Spleen (tissue), 11 donors: ENCODE measurements around the gene SEC11C. TPM values are rescaled to one million over a fixed set of nuclear protein-coding genes. Genes with fewer than 3 reads are reported as not detected.

Source experiments
- DNase-seq: peaks from one replicate; pipeline ENCODE4 v3.0.0-alpha.2; 2020
- H3K27ac ChIP-seq, 8 donors: fragments of 200-600 bp; sonication (generic) in 7 of 8; 1 replicate in 4 of 8; 2 replicates in 4 of 8; pipeline versions ENCODE4 v1.5.0 to v1.8.0; 2016 to 2021; ENCODE audit warnings: inconsistent platforms in 4 of 8, mild to moderate bottlenecking in 4 of 8, moderate library complexity in 1 of 8
- H3K27me3 ChIP-seq, 7 donors: fragments of 200-600 bp; sonication (generic) in 6 of 7; replicated peaks in 1 of 7; 1 replicate in 4 of 7; 2 replicates in 3 of 7; pipeline versions ENCODE4 v1.5.0 to v1.8.0; 2016 to 2021; ENCODE audit warnings: inconsistent platforms in 3 of 7, mild to moderate bottlenecking in 1 of 7
- H3K36me3 ChIP-seq, 6 donors: fragments of 200-600 bp; sonication (generic) in 5 of 6; 1 replicate in 4 of 6; 2 replicates in 2 of 6; pipeline versions ENCODE4 v1.5.0 to v1.8.0; 2016 to 2021; ENCODE audit warnings: inconsistent platforms in 2 of 6
- H3K4me1 ChIP-seq, 6 donors: fragments of 200-600 bp; sonication (generic) in 5 of 6; 1 replicate in 3 of 6; 2 replicates in 3 of 6; pipeline versions ENCODE4 v1.5.0 to v1.8.0; 2016 to 2021; ENCODE audit warnings: inconsistent platforms in 3 of 6
- H3K4me3 ChIP-seq, 8 donors: fragments of 200-600 bp; sonication (generic) in 7 of 8; 1 replicate in 4 of 8; 2 replicates in 4 of 8; pipeline versions ENCODE4 v1.5.0 to v1.8.0; 2016 to 2021; ENCODE audit warnings: inconsistent platforms in 4 of 8, mild to moderate bottlenecking in 4 of 8, moderate library complexity in 2 of 8
- H3K9me3 ChIP-seq, 8 donors: fragments of 200-600 bp; sonication (generic) in 7 of 8; 1 replicate in 4 of 8; 2 replicates in 4 of 8; pipeline versions ENCODE4 v1.5.0 to v1.8.0; 2016 to 2021; ENCODE audit warnings: inconsistent platforms in 4 of 8
- CTCF ChIP-seq, 11 experiments: fragments of 200-600 bp in 7 of 11; fragments of 450-650 bp in 4 of 11; sonication (generic) in 4 of 11; IDR thresholded peaks in 8 of 11; conservative IDR thresholded peaks in 3 of 11; 1 replicate in 7 of 11; 2 replicates in 4 of 11; pipeline versions ENCODE4 v1.4.0 to v1.8.0; 2016 to 2021; ENCODE audit warnings: antibody characterized with exemption in 11 of 11, inconsistent platforms in 4 of 11, mild to moderate bottlenecking in 1 of 11
- POLR2A ChIP-seq, 3 donors: fragments of 450-650 bp; IDR thresholded peaks; one replicate each; pipeline ENCODE4 v1.5.1; 2017; ENCODE audit warnings: antibody characterized with exemption in 3 of 3, mild to moderate bottlenecking in 1 of 3
- POLR2AphosphoS5 ChIP-seq, 3 donors: sonication (generic); formaldehyde crosslinking; IDR thresholded peaks; one replicate each; pipeline ENCODE4 v1.5.1; 2017; ENCODE audit warnings: antibody characterized with exemption in 3 of 3
- WGBS, 5 donors: extraction: QIAGEN DNeasy Blood & Tissue Kit in 3 of 5; methylation state at CpG; one replicate each; pipeline versions ENCODE4 v1.1.5 to v1.1.7; 2013 to 2018; 5-methylcytosine and 5-hydroxymethylcytosine counted together
- intact Hi-C: fragments of 100-400 bp; cut with DNase I; formaldehyde crosslinking; loops from one replicate; pipeline ENCODE4 v1.15.0; 2023; ENCODE audit warnings: low total_unique reads
- polyA plus RNA-seq, 3 donors: library from polyadenylated mRNA; stranded (reverse); fragments of 200-250 nt; gene quantifications; one replicate each; pipeline ENCODE4 v1.2.1, GENCODE V29; 2013
- total RNA-seq, 7 donors: library from RNA; depleted of rRNA in 3 of 7; stranded (reverse); fragments of >200 nt in 3 of 7; fragmentation: NEBNext Ultra II Directional in 4 of 7; extraction: Animal tissue kit (Norgen Biotek cat#: 25700) in 4 of 7; gene quantifications; one replicate each; pipeline versions ENCODE4 v1.1.0 to v1.2.1, GENCODE V29; 2016 to 2021
- donor health status: healthy with polysubstance abuse.
- donor health status: DM: no; HTN: no; CAD: no; lungs with moderate emphysema.
- donor health status: DM: no; HTN: no; CAD: no.
- donor health status: Bipolar disorder and iron deficiency.
- donor health status: healthy.
- donor health status: DM: no; HTN: no; CAD: no.
- donor health status: DM: yes; HTN: yes; CAD: no.

The SEC11C gene
- total and polyA plus RNA-seq, 10 donors = 36.7 to 117 (median 63.1) TPM

GRCh38 chr18:59129951-59130703, 9.6 kb upstream of the SEC11C start:
- no peak overlapping the region for H3K27ac ChIP-seq
- intact Hi-C loops = no loop called here
- WGBS, 5 donors = 55 to 84% (median 72%) methylated on average over 4 of the region's 4 CpGs
- H3K9me3 ChIP-seq = no peaks in the 10 kb centered on the region
- TF ChIP-seq POLR2AphosphoS5 (IDR thresholded peaks at IDR 0.05) = no peak
- TF ChIP-seq CTCF (IDR thresholded peaks at IDR 0.05 in 8 of 11, conservative IDR thresholded peaks at IDR 0.05 in 3 of 11) = no peak
- TF ChIP-seq POLR2A (IDR thresholded peaks at IDR 0.05) = no peak
- no peaks in the 10 kb centered on the region for H3K36me3 ChIP-seq
- H3K4me3 ChIP-seq = no peak overlapping the region
- H3K4me1 ChIP-seq = no peaks in the 10 kb centered on the region
- peaks cover 0 to 70% (median 7%) of the 10 kb centered on the region in 7 donors for H3K27me3 ChIP-seq
- no peak for DNase-seq

- TF ChIP-seq POLR2AphosphoS5 (IDR thresholded peaks at IDR 0.05) = no peak
- TF ChIP-seq CTCF (IDR thresholded peaks at IDR 0.05 in 8 of 11, conservative IDR thresholded peaks at IDR 0.05 in 3 of 11) = no peak
- intact Hi-C loops = no loop called here
- Histone ChIP-seq H3K9me3 (no peaks in the 10 kb centered on the region), H3K27me3 (peaks cover 0 to 65% (median 4%) of the 10 kb centered on the region in 7 donors), H3K27ac (no peak overlapping the region), H3K36me3 (no peaks in the 10 kb centered on the region), H3K4me3 (no peak overlapping the region), H3K4me1 (no peaks in the 10 kb centered on the region)
- WGBS, 5 donors = 73 to 79% (median 75%) methylated on average over 5 of the region's 5 CpGs
- no peak for DNase-seq
Observed at GRCh38 chr18:59132810-59133465, 6.7 kb upstream of the SEC11C start.

GRCh38 chr18:59139291-59139614, 431 bp upstream of the SEC11C start:
- H3K27me3 ChIP-seq = peaks cover 0 to 13% (median 0%) of the 10 kb centered on the region in 7 donors
- WGBS, 5 donors = 0 to 1% (median 0%) methylated on average over 15 of the region's 15 CpGs
- peak overlapping the region; percentile 84 to 95 (median 92) for H3K27ac ChIP-seq
- no peaks in the 10 kb centered on the region for H3K36me3 ChIP-seq
- DNase-seq = peak; percentile 96
- no peak for TF ChIP-seq POLR2A (IDR thresholded peaks at IDR 0.05)
- no peak for TF ChIP-seq CTCF (IDR thresholded peaks at IDR 0.05 in 8 of 11, conservative IDR thresholded peaks at IDR 0.05 in 3 of 11)
- TF ChIP-seq POLR2AphosphoS5 (IDR thresholded peaks at IDR 0.05) = no peak
- peaks cover 11 to 42% (median 29%) of the 10 kb centered on the region in 6 donors for H3K4me1 ChIP-seq
- H3K4me3 ChIP-seq = peak overlapping the region; percentile 71 to 99 (median 92)
- H3K9me3 ChIP-seq = no peaks in the 10 kb centered on the region
- intact Hi-C loops = no loop called here

GRCh38 chr18:59140302-59140885, 710 bp downstream of the SEC11C start:
- no peak for DNase-seq
- peaks cover 11 to 42% (median 29%) of the 10 kb centered on the region in 6 donors for H3K4me1 ChIP-seq
- intact Hi-C loops = no loop called here
- H3K27ac ChIP-seq = peak overlapping the region in 7 of 8 donors; percentile 89 to 95 (median 92)
- no peak for TF ChIP-seq CTCF (IDR thresholded peaks at IDR 0.05 in 8 of 11, conservative IDR thresholded peaks at IDR 0.05 in 3 of 11)
- TF ChIP-seq POLR2A (IDR thresholded peaks at IDR 0.05) = no peak
- no peak for TF ChIP-seq POLR2AphosphoS5 (IDR thresholded peaks at IDR 0.05)
- WGBS, 5 donors = 4 to 8% (median 6%) methylated on average over 16 of the region's 16 CpGs
- H3K27me3 ChIP-seq = peaks cover 0 to 7% (median 0%) of the 10 kb centered on the region in 7 donors
- no peaks in the 10 kb centered on the region for H3K9me3 ChIP-seq
- H3K4me3 ChIP-seq = peak overlapping the region; percentile 71 to 99 (median 92)
- H3K36me3 ChIP-seq = no peaks in the 10 kb centered on the region
